GM20431 (cell line): ENCODE measurements around the gene EIF3F.

ENCODE experiments used
- in situ Hi-C: fragments of 300-500 bp; cut with MseI, MboI; formaldehyde crosslinking; loops from one replicate; pipeline ENCODE4 v1.15.0; 2020; ENCODE audit warnings: low sequenced_read_pairs; ENCODE audit not compliant: unreplicated experiment

Gene EIF3F

GRCh38 chr11:7983832-7984590, 3.1 kb upstream of the EIF3F start:
- in situ Hi-C loops, result loop anchor here (10.0 kb wide), 1 partner anchor 89 kb away; no protein-coding TSS in a partner anchor

- in situ Hi-C loops, result loop anchor here (10.0 kb wide), 1 partner anchor 93 kb away; no protein-coding TSS in a partner anchor
These were observed 385 bp downstream of the EIF3F start for GRCh38 chr11:7987560-7987883.

GRCh38 chr11:7994581-7995278, 7.6 kb downstream of the EIF3F start:
- in situ Hi-C loops, result no loop called here

DNA sequence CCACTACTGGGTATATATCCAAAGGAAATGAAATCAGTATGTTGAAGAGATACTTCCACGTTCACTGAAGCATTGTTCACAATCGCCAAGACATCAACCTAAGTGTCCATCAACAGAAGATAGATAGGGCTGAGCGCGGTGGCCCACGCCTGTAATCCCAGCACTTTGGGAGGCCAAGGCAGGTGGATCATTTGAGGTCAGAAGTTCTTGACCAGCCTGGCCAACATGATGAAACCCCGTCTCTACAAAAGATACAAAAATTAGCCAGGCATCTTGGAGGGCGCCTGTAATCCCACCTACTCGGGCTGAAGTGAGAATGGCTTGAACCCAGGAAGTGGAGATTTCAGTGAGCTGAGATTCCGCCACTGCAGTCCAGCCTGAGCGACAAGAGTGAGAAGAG, 12.7 kb downstream of the EIF3F start:
- in situ Hi-C loops, result no loop called here

GRCh38 chr11:8000390-8000789, 13.3 kb downstream of the EIF3F start:
- in situ Hi-C loops, result no loop called here

DNA sequence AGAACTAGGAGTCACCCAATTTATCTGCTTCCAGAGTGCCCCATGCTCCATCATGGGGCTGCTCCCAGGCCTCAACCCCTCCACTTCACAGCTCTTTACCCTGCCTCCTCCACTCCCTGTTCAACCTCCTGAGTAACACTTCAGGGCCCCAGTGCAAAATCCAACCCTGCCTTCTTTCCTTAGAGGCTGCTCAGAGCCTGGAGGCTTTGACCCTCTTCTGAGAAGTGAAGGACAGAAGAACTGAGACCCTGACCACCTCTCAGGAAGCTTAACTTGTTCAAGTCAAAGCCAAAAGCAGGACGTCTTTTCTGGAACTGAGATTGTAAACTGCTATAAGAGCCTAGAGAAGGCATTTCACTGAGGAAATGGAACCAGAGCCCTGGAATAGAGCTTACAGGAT, 15.5 kb downstream of the EIF3F start:
- in situ Hi-C loops, result no loop called here

- in situ Hi-C loops, result no loop called here
These were observed 16.1 kb downstream of the EIF3F start for GRCh38 chr11:8003187-8003586.

GRCh38 chr11:8004008-8004407, 16.9 kb downstream of the EIF3F start:
- in situ Hi-C loops, result no loop called here

- in situ Hi-C loops, result no loop called here
These were observed 18.4 kb downstream of the EIF3F start for GRCh38 chr11:8005556-8005955.

DNA sequence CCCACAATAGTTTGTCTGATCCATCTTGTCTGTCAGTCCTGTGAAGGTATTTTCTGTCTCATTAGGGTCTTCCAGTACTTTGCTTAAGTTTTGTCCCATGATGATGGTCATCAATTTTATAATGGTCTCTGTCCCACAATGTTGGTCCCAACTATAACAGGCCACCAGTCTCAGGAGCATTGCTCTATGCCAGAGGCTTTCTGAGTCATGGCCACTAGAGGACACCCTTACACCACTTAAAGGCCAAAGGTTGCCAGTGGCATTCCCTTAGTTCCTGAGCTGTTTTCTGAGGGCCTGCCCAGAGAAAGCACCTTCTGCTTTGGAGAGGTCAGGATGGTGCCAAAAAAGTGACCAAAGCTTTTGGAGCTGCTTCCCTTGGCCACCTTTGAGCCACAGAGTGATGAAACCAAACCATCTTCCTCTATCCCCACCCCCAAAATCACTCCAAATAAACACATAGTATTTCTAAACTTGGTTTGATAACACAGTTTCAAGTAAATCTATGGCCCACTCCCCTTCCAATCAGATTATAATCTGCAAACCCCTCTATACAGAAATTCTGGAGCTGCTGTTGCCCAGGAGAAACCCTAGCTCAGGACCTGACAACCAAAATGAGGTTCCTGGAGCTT, 19.3 kb downstream of the EIF3F start:
- in situ Hi-C loops, result no loop called here

DNA sequence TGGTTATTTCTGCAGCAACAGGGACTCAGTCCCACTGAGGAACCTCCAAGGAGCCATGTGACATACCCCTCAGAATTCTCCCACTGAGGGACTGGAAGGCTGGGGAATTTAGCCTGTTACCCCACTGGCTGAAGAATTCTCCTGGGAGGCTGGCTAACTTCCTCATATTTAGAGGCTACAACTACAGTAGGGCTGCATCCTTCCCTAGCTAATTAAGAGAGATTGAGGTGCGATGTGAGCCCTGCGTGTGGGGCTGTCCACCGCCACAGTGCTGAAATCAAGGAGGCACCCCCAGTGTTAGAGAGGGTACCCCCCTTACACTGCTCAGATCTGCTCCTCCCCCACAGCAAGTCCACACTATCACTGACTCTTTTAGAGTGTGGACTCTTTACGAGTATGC, 21.1 kb downstream of the EIF3F start:
- in situ Hi-C loops, result no loop called here

DNA sequence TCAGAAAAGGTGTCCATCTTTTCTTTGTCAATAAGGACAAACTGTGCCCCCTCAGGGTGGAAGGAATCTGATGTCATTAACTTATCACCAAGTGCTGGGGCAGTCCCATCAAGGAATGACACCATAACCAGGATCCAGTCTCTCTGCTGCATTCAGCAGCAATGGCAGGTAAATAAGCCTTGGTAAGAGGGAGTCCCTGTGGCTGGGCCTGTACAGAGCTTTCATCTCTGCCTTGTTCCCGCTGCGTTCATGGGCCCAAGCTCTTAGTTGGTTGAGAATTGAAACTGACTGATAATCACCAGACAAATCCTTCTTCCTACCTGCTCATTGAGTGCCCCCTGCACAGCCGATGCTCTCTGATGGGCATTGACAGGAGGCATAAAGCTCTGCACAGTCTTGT, 22.7 kb downstream of the EIF3F start:
- in situ Hi-C loops, result no loop called here

- in situ Hi-C loops, result no loop called here
These were observed 24.2 kb downstream of the EIF3F start for GRCh38 chr11:8011371-8011770.

GRCh38 chr11:8011981-8012444, 24.9 kb downstream of the EIF3F start:
- in situ Hi-C loops, result no loop called here

GRCh38 chr11:8013833-8014232, 26.7 kb downstream of the EIF3F start:
- in situ Hi-C loops, result no loop called here

DNA sequence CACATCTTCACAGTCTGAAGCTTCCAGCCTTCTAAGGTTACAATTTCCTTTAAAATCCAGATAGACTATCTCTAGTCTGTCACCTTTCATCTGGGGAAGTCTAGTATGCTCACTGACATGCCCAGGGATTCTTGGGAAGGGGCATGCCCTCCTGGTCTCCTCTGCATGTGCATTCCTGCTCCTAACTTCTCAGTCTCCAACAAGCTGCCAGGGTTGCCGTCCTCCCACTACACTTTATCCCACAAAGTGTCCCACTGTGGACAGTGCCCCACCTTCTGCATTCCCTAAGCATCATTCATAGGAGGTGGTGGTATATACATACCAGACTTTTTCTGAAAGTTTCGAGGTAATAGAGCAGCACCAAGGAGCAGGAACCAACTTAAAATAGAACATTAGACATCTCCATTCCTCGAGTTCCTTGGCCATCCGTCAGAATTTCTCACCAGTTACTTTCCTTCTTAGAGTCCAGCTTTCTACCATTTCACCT, 28.7 kb downstream of the EIF3F start:
- in situ Hi-C loops, result no loop called here

DNA sequence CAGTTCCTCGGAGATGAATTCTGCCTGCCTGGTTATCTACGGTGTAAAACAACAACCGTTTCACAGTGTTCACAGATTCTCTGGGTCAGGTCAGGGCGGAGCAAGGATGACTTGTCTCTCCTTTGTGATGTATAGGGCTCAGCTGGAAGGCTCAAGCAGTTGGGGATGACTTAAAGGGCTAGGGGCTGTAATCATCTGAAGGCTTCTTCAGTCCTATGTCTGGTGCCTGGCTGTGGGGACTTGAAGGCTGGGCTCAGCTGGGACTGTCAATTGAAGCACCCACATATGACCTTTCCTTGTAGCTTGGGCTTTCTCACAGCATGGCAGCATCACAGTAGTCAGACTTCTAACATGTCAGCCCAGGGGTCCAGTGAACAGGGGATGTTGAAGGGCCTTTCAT, 29.3 kb downstream of the EIF3F start:
- in situ Hi-C loops, result no loop called here

- in situ Hi-C loops, result no loop called here
These were observed 29.9 kb downstream of the EIF3F start for GRCh38 chr11:8017071-8017470.

- in situ Hi-C loops, result no loop called here
These were observed 30.9 kb downstream of the EIF3F start for GRCh38 chr11:8017894-8018483.

DNA sequence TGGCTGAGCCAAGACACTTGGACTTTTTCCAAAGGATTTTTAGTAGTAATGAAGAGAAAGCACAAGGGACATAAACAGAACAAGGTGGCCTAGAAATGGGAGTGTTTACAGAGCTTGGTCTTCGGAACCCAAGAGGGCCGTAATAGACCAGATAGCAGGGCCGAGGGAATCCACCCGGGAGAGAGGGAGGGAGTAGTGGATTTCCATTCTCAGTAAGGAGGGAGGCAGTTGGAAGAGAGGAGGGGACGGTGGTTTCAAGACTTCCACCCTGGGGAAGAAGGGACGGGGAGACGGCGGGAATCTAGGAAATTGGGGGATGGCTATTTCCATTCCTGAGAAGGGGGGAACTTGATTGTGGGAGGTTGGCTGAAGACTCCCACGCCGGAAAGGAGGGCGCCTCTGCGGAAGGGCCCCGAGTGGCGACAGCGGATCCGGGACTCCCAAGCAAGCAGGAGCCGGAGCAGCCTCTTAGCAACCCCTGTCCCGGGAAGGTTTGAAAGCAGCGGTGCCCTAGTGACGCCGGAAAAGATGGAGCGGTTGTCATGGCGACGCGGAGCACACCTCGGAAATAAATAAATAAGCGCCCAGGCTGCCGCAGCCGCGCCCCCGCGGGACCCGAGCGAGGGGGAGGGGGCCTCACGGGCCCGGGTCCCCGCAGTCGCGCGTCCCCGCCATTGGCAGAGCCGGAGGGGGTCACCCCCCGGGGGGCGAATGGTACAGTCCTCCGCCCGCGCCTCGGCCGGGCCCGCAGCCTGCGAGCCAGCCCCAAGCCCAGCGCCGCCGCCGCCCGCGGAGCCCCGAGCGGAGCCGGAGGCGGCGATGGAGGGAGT, 31.6 kb downstream of the EIF3F start:
- in situ Hi-C loops, result no loop called here
